Non-pigmented ciliary epithelial cell (primary cell): ENCODE results near the gene PDE8A.
"Not testable (repeated sequence)": the region's sequence is repeated elsewhere in the genome, so short reads cannot be mapped to it uniquely, and the experiment has no call there.

Experiments
- DNase-seq: peaks from one replicate; pipeline ENCODE4 v3.0.0-alpha.2; 2010; ENCODE audit warnings: low read depth

The PDE8A gene

DNA sequence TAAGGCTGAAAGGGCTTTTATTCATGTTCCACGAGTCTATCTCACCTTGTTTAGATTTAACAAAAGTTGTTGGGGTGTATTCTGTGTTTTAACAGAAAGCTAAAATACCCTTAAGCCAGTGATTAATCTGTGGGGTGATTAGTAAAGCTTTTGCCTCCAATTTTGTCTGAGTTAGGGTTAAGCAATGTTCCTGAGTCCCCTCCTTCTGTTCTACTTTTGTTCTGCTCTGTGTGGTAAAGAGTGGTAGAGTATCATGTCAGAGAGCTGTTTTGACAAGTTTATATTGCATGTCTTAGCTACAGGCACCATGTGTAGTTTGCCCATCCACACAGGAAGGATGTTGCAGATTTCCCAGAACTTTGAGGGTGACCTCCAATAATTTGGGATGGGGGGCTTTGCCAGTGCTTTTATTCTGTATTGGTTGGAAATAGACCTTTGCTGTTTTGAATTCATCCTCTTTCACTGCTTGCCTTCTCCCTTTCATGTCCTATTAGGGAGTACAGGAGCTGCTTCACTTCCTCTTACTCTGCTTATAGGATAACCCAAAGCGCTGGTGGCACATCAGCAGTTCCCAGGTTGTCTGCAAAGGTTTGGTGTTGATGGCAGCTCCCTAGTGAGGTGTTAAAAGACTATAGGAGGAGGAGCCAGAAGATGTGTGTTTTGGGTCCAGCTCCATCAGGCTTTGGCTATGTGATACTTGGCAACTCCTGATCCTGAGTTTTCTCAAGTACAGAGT is 7.4 kb downstream of the PDE8A start:
- no peak for DNase-seq

- no peak for DNase-seq
These were observed 8.9 kb downstream of the PDE8A start for GRCh38 chr15:84990507-84990906.

DNA sequence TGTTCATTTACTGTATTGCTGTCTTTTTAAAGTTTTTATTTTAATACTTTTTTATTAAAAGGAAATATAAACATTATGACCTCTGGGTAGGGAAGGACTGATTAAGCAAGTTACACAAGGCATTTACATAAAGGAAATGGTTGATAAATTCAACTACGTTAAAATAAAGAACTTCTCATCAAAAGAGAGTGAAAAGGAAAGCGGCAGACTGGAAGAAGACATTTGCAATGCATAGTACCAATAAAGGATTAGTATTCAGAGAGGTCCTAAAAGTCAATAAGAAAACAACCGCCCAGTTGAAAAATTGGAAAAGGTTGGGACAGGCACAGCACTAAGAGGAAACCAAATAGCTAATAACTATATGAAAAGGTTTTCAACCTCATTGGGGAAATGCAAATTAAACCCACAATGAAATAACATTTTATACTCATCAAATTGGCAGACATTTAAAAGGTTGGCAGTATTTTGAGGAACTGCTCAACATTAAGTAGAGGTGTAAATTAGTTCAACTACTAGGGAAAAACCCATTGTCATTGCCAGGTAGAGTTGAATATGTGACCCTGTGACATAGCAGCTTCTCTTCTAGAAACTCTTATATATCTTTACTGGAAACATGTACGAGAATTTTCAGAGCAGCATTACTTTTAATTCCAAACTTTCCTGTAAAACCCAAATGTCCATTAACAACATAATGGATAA is 9.5 kb downstream of the PDE8A start:
- DNase-seq = no peak

DNA sequence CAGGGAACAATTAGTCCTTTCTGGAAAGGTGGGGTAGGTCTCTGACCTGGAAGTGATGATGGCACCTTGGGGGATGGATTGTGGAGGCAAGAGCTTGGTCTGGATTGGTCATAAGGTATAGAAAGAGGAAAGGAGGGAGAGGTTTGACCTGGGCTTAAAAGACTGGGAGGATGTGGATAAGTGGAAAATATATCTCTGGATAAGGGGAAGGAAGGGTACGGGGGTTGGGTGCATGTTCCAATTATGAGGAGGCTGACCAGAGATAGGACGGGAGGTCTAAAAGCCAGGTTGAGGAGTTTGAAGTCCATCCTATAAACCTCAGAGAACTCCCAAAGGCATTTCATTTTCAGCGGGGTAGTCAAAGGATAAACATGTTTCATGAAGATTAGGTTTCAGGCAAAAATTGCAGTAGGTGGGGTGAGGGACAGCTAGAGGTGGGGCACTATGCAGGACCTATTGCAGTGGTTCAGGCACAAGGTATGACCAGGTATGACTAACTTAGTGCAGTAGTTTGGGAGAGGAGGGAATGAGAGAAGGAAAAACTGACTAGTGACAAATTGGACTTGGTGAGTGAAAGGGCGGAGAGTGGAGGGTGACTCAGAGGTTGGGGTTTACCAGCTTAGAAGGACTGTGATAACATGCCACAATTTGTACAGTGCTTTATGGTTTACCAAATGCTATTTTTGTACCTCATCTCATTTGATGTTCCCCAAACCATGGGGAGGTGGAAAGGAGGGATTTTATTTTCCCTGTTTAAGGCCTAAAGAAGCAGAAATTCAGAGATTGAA is 10.7 kb downstream of the PDE8A start:
- DNase-seq = peak; percentile 56

DNA sequence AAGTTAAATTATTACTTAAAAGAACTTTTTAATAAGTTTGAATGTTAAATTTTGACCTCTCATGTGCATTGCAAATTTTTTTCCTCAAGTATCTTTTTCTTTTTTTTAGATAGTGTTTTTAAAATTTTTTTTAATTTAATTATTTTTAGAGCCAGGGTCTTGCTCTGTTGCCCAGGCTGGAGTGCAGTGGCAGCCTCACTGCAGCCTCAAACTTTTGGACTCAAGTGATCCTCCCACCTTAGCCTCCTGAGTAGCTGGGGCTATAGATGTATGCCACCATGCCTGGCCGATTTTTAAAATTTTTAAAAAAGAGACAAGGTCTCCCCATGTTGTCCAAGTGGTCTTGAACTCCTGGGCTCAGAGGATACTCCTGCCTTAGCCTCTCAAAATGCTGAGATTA is 14.4 kb downstream of the PDE8A start:
- DNase-seq = no peak

- not testable (repeated sequence) for DNase-seq
These were observed 15.1 kb downstream of the PDE8A start for GRCh38 chr15:84996714-84997113.

DNA sequence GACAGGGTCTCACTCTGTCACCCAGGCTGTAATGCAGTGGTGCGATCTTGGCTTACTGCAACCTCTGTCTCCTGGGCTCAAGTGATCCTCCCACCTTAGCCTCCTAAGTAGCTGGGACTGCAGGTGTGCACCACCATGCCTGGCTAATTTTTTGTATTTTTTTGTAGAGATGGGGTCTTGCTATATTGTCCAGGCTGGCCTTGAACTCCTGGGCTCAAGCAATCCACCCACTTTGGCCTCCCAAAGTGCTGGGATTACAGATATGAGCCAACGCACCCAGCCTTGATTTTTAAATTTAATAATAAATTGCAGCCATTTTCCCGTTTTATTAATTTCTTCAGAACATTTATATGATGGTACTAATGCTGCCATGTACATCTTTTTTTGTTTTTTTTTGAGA is 15.6 kb downstream of the PDE8A start:
- not testable (repeated sequence) for DNase-seq

- DNase-seq = no peak
These were observed 18.7 kb downstream of the PDE8A start for GRCh38 chr15:85000189-85000864.

DNA sequence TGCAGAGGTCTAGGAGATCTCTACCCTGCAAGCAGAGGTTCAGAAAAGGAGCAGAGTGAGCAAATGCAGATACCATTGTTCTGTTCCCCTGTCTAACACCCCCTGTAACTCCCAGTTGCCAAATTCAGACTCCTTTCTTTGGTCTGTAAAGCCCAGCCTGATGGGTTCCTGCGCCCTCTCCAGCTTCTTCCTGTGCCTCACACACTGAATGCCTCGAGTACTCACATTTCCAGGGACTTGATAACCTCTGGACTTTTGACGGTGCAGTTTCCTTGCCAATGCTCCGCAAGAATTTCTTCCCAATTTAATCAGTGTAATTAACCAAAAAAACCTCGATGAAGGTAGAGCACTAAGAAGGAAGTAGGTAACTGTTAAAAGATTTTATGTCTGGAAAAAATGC is 19.3 kb downstream of the PDE8A start:
- no peak for DNase-seq

DNA sequence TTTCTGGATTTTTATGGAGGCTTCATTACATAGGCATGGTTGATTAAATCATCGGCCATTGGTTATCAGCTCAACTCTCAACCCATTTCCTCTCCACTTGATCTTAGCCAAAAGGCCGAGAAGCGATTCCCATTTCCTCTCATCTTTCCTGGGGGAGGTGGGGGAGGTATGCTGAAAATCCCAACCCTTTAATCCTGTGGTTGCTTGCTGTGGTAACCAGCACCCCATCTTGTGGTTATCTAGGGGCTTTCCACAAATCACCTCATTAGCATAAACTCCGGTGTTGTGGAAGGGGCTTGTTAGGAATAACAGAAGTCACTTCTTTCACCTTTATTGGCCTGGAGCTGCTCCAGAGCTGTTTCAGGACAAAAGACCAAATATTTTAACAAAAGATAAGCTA is 20.9 kb downstream of the PDE8A start:
- DNase-seq = no peak

DNA sequence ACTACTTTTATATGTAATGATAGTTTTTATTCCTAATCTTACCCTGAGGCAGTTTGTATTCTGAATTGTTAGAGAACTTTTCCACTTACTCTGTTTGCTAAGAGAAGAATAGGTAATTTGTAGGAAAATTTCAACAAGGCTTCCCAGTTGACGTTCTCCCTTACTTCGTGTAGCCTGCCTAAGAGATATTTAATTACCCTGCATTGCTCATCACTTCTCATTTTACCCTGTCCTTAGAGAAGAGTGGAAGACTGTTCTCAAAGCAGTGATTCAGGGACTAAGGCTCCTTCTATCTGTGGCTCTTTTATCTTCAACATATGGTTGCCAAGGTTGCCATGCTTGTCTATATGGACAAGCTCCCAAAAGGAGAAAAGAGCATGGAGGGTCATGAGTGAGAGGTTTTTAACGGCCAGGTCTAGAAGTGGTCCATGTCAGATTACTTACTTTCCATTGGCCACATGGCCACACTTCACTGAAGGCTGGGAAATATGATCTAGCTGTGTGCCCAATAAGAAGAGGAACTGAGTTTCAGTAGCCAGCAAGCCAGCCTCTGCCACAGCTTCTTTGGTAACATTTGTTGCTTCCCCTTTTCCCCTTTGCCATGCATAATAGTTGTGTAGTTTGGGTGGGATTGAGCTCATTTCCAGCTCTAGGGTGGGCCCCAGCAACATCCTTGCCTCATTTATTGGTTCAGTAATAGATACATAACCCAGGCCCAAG is 22.1 kb downstream of the PDE8A start:
- DNase-seq = no peak

DNA sequence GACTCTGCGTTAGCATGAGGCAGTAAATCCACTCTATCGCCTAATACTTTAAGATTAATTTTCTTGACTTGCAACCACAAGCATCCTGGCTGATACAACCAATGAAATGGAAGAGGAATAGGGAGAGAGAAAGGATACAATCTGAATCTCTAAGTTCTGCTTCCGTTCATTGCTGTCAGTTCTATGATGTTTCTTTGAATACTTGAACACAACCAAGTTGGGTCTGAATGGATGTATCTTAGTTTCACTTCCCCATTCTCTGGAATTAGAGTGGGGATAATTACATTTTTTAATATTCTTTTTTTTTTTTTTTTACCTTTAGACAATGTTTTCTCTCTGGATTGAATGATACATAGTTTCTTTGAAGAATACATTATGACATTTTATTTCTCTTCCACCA is 22.9 kb downstream of the PDE8A start:
- no peak for DNase-seq

DNA sequence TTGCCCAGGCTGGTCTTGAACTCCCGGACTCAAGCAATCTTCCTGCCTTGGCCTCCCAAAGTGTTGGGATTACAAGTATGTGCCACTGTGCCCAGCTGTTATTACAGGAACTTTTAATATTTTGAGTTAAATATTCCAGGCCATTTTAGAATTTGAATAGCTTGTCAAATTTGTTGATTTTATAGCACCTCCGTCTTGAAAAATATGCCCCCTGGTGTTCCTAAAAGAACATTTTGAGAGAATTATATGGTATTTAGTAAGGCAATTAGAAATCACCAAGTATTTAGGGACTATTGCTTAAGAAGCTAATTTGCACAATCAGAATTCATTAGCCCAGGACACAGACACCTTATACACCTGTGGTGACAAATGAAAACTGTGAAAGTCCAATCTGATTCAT is 23.7 kb downstream of the PDE8A start:
- no peak for DNase-seq

- DNase-seq = no peak
These were observed 24.1 kb downstream of the PDE8A start for GRCh38 chr15:85005746-85006145.

DNA sequence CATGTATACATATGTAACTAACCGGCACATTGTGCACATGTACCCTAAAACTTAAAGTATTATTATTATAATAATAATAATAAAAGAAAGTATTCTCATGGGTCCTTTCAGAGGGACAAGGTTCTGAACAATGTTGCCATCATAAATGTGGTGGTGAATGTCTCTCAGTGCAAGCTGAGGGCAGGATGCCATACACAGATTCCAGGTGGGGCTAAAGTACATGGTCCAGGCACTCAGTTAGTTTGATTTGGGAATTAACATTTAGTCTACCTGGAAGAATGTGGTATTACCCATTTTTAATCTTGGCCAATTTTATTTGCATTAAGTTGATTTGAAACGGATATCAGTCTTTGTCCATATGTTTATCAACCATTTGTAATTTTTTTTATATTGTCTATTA is 24.5 kb downstream of the PDE8A start:
- DNase-seq = no peak

- no peak for DNase-seq
These were observed 25.0 kb downstream of the PDE8A start for GRCh38 chr15:85006655-85007054.

GRCh38 chr15:85007137-85007536 is 25.5 kb downstream of the PDE8A start:
- DNase-seq = no peak

GRCh38 chr15:85007741-85008397 is 26.2 kb downstream of the PDE8A start:
- no peak for DNase-seq

DNA sequence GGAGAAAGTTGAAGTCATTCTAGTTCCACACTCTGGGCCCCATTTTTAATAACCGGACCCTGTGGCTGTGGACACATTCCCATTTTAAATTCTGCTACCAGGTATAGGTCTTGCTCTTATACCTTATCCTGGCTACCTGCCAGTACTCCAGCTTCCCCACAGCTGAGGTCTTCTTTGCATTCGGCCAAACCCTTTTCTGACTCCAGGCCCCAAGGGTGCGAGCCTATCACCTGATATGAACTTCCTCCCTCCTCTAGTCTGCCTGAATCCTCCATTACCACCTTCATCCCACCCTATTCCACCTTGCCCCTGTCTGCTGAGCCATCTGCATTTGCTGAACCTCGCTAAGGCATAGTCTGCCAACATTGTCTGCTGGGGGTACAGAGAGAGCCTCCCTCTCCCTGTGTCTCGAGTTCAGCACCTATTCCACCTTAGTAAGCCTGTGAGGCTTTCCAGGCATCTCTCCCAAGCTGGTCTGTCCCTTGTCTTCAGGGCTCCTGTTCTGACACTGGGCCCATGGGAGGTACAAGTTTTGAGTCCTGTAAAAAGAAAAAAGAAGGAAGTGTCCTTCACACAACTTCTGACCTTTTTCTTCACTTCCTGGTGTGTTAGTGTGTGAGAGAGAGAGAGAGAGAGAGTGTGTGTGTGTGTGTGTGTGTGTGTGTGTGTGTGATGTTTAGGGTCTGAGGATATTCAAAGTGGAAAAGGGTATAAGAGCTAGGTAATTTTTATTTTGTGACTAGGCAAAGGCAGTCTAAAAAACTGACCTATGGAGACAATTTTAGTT is 27.0 kb downstream of the PDE8A start:
- no peak for DNase-seq

DNA sequence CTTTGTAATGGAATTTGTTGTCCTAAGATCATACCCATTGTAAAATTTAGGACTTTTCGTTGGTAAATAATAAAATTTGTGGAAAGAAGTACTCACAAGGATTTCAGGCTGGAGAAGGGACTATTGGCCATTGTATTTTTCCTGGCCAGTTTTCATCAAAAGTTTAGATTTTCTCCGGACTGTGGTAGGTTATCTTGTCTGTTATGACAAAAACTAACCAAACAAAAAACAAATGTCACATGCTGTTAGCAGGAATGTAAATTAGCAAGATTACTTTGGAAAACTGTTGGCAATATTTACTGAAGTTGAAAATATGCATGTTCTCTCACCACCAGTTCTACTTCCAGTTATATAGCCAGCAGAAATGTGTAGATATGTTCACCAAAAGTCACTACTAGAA is 27.8 kb downstream of the PDE8A start:
- DNase-seq = no peak

- no peak for DNase-seq
These were observed 28.4 kb downstream of the PDE8A start for GRCh38 chr15:85010071-85010385.
